ENCODE results near the gene USP10. TPM values are rescaled to one million over a fixed set of nuclear protein-coding genes. Genes with fewer than 3 reads are reported as not detected.

USP10 gene
- total RNA-seq, 1 donor from 2014 or later: 62.7 TPM

- DNase-seq: no peak
- intact Hi-C loops (cut with DNase I): no loop called here
- no peak for ATAC-seq
- H3K36me3 ChIP-seq: peaks cover 98% of the 10 kb centered on the region
- H3K4me1 ChIP-seq: no peaks in the 10 kb centered on the region
- H3K27ac ChIP-seq: no peak overlapping the region
- no peak overlapping the region for H3K4me3 ChIP-seq
- H3K27me3 ChIP-seq (ENCODE audit: low read depth): no peaks in the 10 kb centered on the region
- H3K9me3 ChIP-seq: no peaks in the 10 kb centered on the region
- no peak for TF ChIP-seq CTCF (IDR thresholded peaks at IDR 0.05)
Observed at GRCh38 chr16:84661418-84662060, 38.3 kb upstream of the USP10 start.

DNA sequence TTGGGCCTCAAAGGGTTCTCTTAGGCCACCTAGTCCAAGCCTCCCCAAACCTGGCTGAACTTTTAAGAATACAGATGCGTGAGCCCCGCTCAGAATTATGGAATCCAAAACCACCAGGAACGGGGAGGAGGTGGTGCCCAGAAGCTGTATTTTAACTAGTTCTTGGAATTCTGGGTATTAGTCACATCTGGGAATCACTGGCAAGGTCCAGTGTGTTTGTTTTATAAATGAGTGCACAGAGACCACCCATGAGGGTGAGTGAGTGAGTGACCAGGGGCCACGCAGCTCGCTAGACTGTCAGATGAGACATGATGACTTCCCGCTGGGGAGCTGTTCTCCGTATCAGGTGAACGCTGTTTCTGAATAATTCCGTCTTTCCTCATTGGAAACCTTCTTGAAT lies 37.3 kb upstream of the USP10 start:
- DNase-seq (no peak), ATAC-seq (no peak)
- no peaks in the 10 kb centered on the region for H3K4me1 ChIP-seq
- peaks cover 89% of the 10 kb centered on the region for H3K36me3 ChIP-seq
- intact Hi-C loops (cut with DNase I): no loop called here
- no peak for TF ChIP-seq CTCF (IDR thresholded peaks at IDR 0.05)
- H3K27ac ChIP-seq: no peak overlapping the region
- H3K4me3 ChIP-seq: no peak overlapping the region
- H3K27me3 ChIP-seq (ENCODE audit: low read depth): no peaks in the 10 kb centered on the region
- H3K9me3 ChIP-seq: no peaks in the 10 kb centered on the region

DNA sequence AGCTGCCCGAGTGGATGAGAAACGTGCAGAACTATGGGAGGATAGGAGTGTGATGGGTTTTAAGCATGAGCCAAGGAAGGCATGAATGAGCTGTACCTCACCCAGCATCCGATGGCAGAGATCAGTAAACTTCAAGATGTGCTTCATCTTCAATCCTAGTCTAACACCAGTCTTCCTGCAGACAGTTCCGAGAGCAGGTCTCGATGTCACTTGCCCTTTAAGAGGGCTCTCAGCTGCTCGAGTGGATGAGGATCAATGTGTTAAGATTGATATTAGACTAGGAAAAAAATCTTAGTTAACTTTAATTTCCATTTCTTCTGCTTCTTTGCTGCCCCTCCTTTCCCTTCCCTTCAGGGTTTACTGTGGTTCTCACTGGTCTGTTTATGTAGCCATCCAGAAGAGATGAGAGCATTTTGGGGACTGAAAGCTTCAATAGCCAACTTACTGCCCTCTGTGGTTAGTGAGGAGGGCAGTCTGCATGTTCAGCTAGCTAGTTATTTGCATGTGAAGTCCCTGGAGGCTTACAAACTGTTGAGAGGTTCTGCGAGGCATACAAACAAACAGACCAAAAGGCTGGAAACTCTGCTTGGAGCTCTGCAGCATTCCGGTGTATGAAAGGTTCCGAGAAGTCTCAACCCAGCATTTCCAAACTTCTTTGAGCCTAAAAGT lies 36.2 kb upstream of the USP10 start:
- Histone ChIP-seq H3K27me3 (ENCODE audit: low read depth) (no peaks in the 10 kb centered on the region), H3K36me3 (peaks cover 84% of the 10 kb centered on the region), H3K4me1 (no peaks in the 10 kb centered on the region), H3K27ac (no peak overlapping the region), H3K9me3 (no peaks in the 10 kb centered on the region), H3K4me3 (no peak overlapping the region)
- ATAC-seq: no peak
- intact Hi-C loops (cut with DNase I): no loop called here
- no peak for TF ChIP-seq CTCF (IDR thresholded peaks at IDR 0.05)
- DNase-seq: no peak

GRCh38 chr16:84665359-84665758 lies 34.4 kb upstream of the USP10 start:
- Histone ChIP-seq H3K4me1 (no peaks in the 10 kb centered on the region), H3K27me3 (ENCODE audit: low read depth) (no peaks in the 10 kb centered on the region), H3K36me3 (peaks cover 66% of the 10 kb centered on the region), H3K27ac (no peak overlapping the region), H3K9me3 (no peaks in the 10 kb centered on the region), H3K4me3 (no peak overlapping the region)
- no peak for TF ChIP-seq CTCF (IDR thresholded peaks at IDR 0.05)
- intact Hi-C loops (cut with DNase I): no loop called here
- DNase-seq (no peak), ATAC-seq (no peak)

DNA sequence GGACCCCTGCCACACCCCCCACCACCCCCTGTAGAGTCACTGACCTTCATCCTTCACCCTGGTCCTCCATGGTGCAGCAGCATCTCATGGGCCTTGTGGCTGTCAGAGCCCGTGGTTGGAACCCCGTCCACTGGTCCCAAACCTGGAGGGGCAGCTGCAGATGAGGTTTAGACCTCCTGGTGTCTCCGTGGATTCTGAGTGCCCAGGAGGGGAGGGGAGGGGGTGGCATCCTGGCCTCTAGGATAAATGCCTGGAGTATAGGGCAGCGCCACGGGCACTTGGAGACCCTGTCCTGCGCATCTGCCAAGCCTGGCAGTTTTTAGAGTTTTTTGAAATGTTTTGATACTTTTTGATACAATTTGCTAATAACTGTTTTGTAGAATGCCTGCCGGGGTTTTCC lies 34.0 kb upstream of the USP10 start:
- no peaks in the 10 kb centered on the region for H3K27me3 ChIP-seq (ENCODE audit: low read depth)
- peaks cover 61% of the 10 kb centered on the region for H3K36me3 ChIP-seq
- TF ChIP-seq CTCF (IDR thresholded peaks at IDR 0.05): no peak
- no peak overlapping the region for H3K4me3 ChIP-seq
- H3K4me1 ChIP-seq: no peaks in the 10 kb centered on the region
- DNase-seq (no peak), ATAC-seq (no peak)
- no peaks in the 10 kb centered on the region for H3K9me3 ChIP-seq
- no peak overlapping the region for H3K27ac ChIP-seq
- intact Hi-C loops (cut with DNase I): no loop called here
